Measurements from ENCODE around the gene DUSP22. TPM values are rescaled to one million over a fixed set of nuclear protein-coding genes. Genes with fewer than 3 reads are reported as not detected.

DUSP22 gene
- total and polyA plus RNA-seq, 9 of the 15 experiments (the other 6 are each of a cell fraction or from before 2014, with no cell fraction given), result 9.3 to 19.4 (median 11.8) TPM

GRCh38 chr6:340991-341827 lies 48.9 kb downstream of the DUSP22 start (continued):
- TF ChIP-seq ZNF318 (IDR thresholded peaks at IDR 0.05; ENCODE audit: borderline replicate concordance in 1 of 2, low read depth in 1 of 2) (peak in 1 of 2 experiments; percentile 52; a peak in 1 of 4 replicates), IRF9 (tag; IDR thresholded peaks at IDR 0.05) (0 out of 2 replicates have a peak, but pooled peaks have one; percentile 31), MBD1 (CRISPR knock-in tag; IDR thresholded peaks at IDR 0.05) (peak; percentile 84; the same call in 1 of the 2 replicates), STAT5B (CRISPR knock-in tag; IDR thresholded peaks at IDR 0.05) (no peak), BHLHE40 (IDR thresholded peaks at IDR 0.05; ENCODE audit: low read length) (peak; percentile 73), MAZ (CRISPR knock-in tag; conservative IDR thresholded peaks at IDR 0.05 in 1 of 2, IDR thresholded peaks at IDR 0.05 in 1 of 2) (peak in 1 of 2 experiments; percentile 72; a peak in 2 of 4 replicates), KAT7 (CRISPR knock-in tag; IDR thresholded peaks at IDR 0.05; ENCODE audit: borderline replicate concordance) (0 out of 2 replicates have a peak, but pooled peaks have one; percentile 23), SREBF1 (IDR thresholded peaks at IDR 0.05; ENCODE audit: borderline replicate concordance, low read depth, low read length) (peak; percentile 26; the same call in 1 of the 2 replicates), NRF1 (conservative IDR thresholded peaks at IDR 0.05 in 1 of 2, IDR thresholded peaks at IDR 0.05 in 1 of 2) (peak; percentile 42 to 46), SMAD1 (IDR thresholded peaks at IDR 0.05; ENCODE audit: low read depth, low read length, partially characterized antibody) (peak; percentile 33)
